ENCODE measurements around the gene PHF23. TPM values are rescaled to one million over a fixed set of nuclear protein-coding genes. Genes with fewer than 3 reads are reported as not detected.
A peak's percentile ranks its signal among the peaks of the same experiment; 100 is the strongest.

PHF23 gene
- total and polyA plus RNA-seq, 11 donors = 13.7 to 36.7 (median 23.0) TPM

- H3K27ac ChIP-seq = peak overlapping the region in 10 of 12 donors; percentile 95 to 100 (median 99)
- peak overlapping the region in 10 of 12 donors; percentile 69 to 100 (median 96) for H3K4me3 ChIP-seq
- H3K4me1 ChIP-seq = peaks cover 6 to 81% (median 43%) of the 10 kb centered on the region in 12 donors
Observed at GRCh38 chr17:7221278-7222092, 17.8 kb downstream of the PHF23 start.

GRCh38 chr17:7220593-7221277 is 18.5 kb downstream of the PHF23 start:
- peak in 8 of 12 donors; percentile 12 to 47 (median 36) for TF ChIP-seq CTCF (IDR thresholded peaks at IDR 0.05)
- TF ChIP-seq POLR2A (IDR thresholded peaks at IDR 0.05) = no peak
- Histone ChIP-seq H3K9me3 (no peaks in the 10 kb centered on the region), H3K4me1 (peaks cover 6 to 89% (median 46%) of the 10 kb centered on the region in 12 donors), H3K36me3 (peaks cover 0 to 51% (median 49%) of the 10 kb centered on the region in 9 donors), H3K27ac (peak overlapping the region; percentile 95 to 100 (median 98)), H3K27me3 (no peaks in the 10 kb centered on the region), H3K4me3 (peak overlapping the region; percentile 69 to 100 (median 96))
- intact Hi-C loops (cut with DNase I) = loop anchor here in 1 of 10 donors (2.0 kb wide), 1 partner anchor 16 kb away; no protein-coding TSS in a partner anchor
- DNase-seq (peak; percentile 60 to 67 (median 64)), ATAC-seq (peak; percentile 3 to 25 (median 8))
- 20 to 30% (median 28%) methylated on average over 10 to 11 of the region's 11 CpGs for WGBS, 4 donors

More at GRCh38 chr17:7221278-7222092, 17.8 kb downstream of the PHF23 start:
- WGBS, 4 donors = 67 to 75% (median 71%) methylated on average over 10 of the region's 10 CpGs
- intact Hi-C loops (cut with DNase I) = loop anchor here in 1 of 10 donors (2.0 kb wide), 1 partner anchor 15 kb away; no protein-coding TSS in a partner anchor
- Histone ChIP-seq H3K36me3 (peaks cover 0 to 59% (median 56%) of the 10 kb centered on the region in 9 donors), H3K27me3 (no peaks in the 10 kb centered on the region), H3K9me3 (no peaks in the 10 kb centered on the region)
- DNase-seq (peak in 1 of 5 donors; percentile 17), ATAC-seq (no peak)
- TF ChIP-seq CTCF (IDR thresholded peaks at IDR 0.05) = no peak
- no peak for TF ChIP-seq POLR2A (IDR thresholded peaks at IDR 0.05)

- Histone ChIP-seq H3K27ac (peak within 1 kb of the TSS; percentile 95 to 100 (median 98)), H3K4me1 (peaks cover 6 to 92% (median 52%) of the 10 kb centered on the region in 12 donors), H3K36me3 (peaks cover 0 to 44% (median 41%) of the 10 kb centered on the region in 9 donors), H3K9me3 (no peaks in the 10 kb centered on the region), H3K27me3 (no peaks in the 10 kb centered on the region), H3K4me3 (peak within 1 kb of the TSS; percentile 69 to 100 (median 96))
- intact Hi-C loops (cut with DNase I) = loop anchor here in 2 of 10 donors (2.0 to 5.0 kb wide), 2 partner anchors 17 to 87 kb away; partner anchors contain the start of gene EIF5A (in 1 of the 2)
- DNase-seq (peak; percentile 94 to 97 (median 94)), ATAC-seq (peak; percentile 73 to 87 (median 83))
- peak in 1 of 2 donors; percentile 93 for TF ChIP-seq POLR2A (IDR thresholded peaks at IDR 0.05)
- no peak for TF ChIP-seq CTCF (IDR thresholded peaks at IDR 0.05)
- WGBS, 4 donors = 0% methylated on average over 34 to 63 of the region's 63 CpGs
Observed at GRCh38 chr17:7219812-7220592, 19.3 kb downstream of the PHF23 start, which contains the start of the genes ACADVL and DLG4. Gene ACADVL (plus strand): TSS chr17:7219938. CDS start chr17:7219985, 47 bp downstream. Gene DLG4 (minus strand): TSS chr17:7219836.
